Sciatic nerve (tissue), 2 donors: ENCODE results near the gene KCNQ1. TPM values are rescaled to one million over a fixed set of nuclear protein-coding genes. Genes with fewer than 3 reads are reported as not detected.

Source experiments
- ATAC-seq: fragments of 200-7000 bp; cut with Tn5 transposase; one replicate; pipeline ENCODE4 v1.9.1; 2020; ENCODE audit warnings: mild to moderate bottlenecking, moderate library complexity
- DNase-seq: peaks from one replicate; pipeline ENCODE4 v3.0.0-alpha.2; 2020; ENCODE audit warnings: low spot score
- intact Hi-C: fragments of 100-400 bp; cut with DNase I; formaldehyde crosslinking; loops from one replicate; pipeline ENCODE4 v1.14.2; 2022
- total RNA-seq: library from RNA; stranded (reverse); fragmentation: NEBNext Ultra II Directional; extraction: Animal tissue kit (Norgen Biotek cat#: 25700); gene quantifications from one replicate; pipeline ENCODE4 v1.2.1, GENCODE V29; 2021
- donor health status: DM: no; HTN: no; CAD: no.
- donor health status: DM: no; HTN: no; CAD: no.

Gene KCNQ1
- total RNA-seq, 1 donor from 2014 or later: 6.2 TPM

GRCh38 chr11:2880646-2881045 lies 435.8 kb downstream of the KCNQ1 start:
- ATAC-seq (no peak), DNase-seq (no peak)
- intact Hi-C loops: loop anchor here (5.0 kb wide), 1 partner anchor 188 kb away; no protein-coding TSS in a partner anchor

- DNase-seq (no peak), ATAC-seq (no peak)
- intact Hi-C loops: loop anchor here (5.0 kb wide), 1 partner anchor 189 kb away; no protein-coding TSS in a partner anchor
Observed at GRCh38 chr11:2881076-2881980, 436.5 kb downstream of the KCNQ1 start.

- DNase-seq (no peak), ATAC-seq (no peak)
- intact Hi-C loops: loop anchor here (5.0 kb wide), 1 partner anchor 190 kb away; no protein-coding TSS in a partner anchor
Observed at GRCh38 chr11:2881981-2882375, 437.2 kb downstream of the KCNQ1 start.

- ATAC-seq (no peak), DNase-seq (no peak)
- intact Hi-C loops: loop anchor here (5.0 kb wide), 1 partner anchor 190 kb away; no protein-coding TSS in a partner anchor
Observed at GRCh38 chr11:2882396-2883110, 437.7 kb downstream of the KCNQ1 start.

- ATAC-seq (no peak), DNase-seq (no peak)
- intact Hi-C loops: loop anchor here (5.0 kb wide), 1 partner anchor 191 kb away; no protein-coding TSS in a partner anchor
Observed at GRCh38 chr11:2883640-2883978, 438.8 kb downstream of the KCNQ1 start.

- ATAC-seq (no peak), DNase-seq (peak; percentile 81)
- intact Hi-C loops: loop anchor here (5.0 kb wide), 1 partner anchor 192 kb away; no protein-coding TSS in a partner anchor
Observed at GRCh38 chr11:2883979-2884815, 439.4 kb downstream of the KCNQ1 start.

GRCh38 chr11:2885017-2885677 lies 440.3 kb downstream of the KCNQ1 start:
- intact Hi-C loops: no loop called here
- ATAC-seq: peak; percentile 3
- peak; percentile 81 for DNase-seq

- intact Hi-C loops: no loop called here
- ATAC-seq (peak; percentile 86), DNase-seq (peak; percentile 95)
Observed at GRCh38 chr11:2885678-2886081, 440.9 kb downstream of the KCNQ1 start, which contains the start of gene CDKN1C. TSS of gene CDKN1C (minus strand) at chr11:2885775. CDS start at chr11:2885456, 319 bp downstream.

GRCh38 chr11:2886191-2886894 lies 441.5 kb downstream of the KCNQ1 start:
- intact Hi-C loops: no loop called here
- ATAC-seq: peak; percentile 8
- peak; percentile 82 for DNase-seq

- ATAC-seq (no peak), DNase-seq (no peak)
- intact Hi-C loops: no loop called here
Observed at GRCh38 chr11:2886936-2887335, 442.1 kb downstream of the KCNQ1 start.

- DNase-seq (no peak), ATAC-seq (no peak)
- intact Hi-C loops: no loop called here
Observed at GRCh38 chr11:2887515-2888195, 442.8 kb downstream of the KCNQ1 start.

- peak; percentile 98 for DNase-seq
- intact Hi-C loops: no loop called here
- ATAC-seq: peak; percentile 64
Observed at GRCh38 chr11:2888266-2888968, 443.6 kb downstream of the KCNQ1 start.

- intact Hi-C loops: loop anchor here (2.0 to 10.0 kb wide), 2 partner anchors 357 to 585 kb away; partner anchors contain the start of genes C11orf21 and TSPAN32
- ATAC-seq: no peak
- DNase-seq: no peak
Observed at GRCh38 chr11:2889362-2890273, 444.8 kb downstream of the KCNQ1 start.

- intact Hi-C loops: loop anchor here (2.0 to 10.0 kb wide), 2 partner anchors 358 to 586 kb away; partner anchors contain the start of genes C11orf21 and TSPAN32
- DNase-seq (no peak), ATAC-seq (peak; percentile 21)
Observed at GRCh38 chr11:2890466-2891294, 445.9 kb downstream of the KCNQ1 start.
